GOT3 (cell line): ENCODE data around the gene NRXN3.

Experiments used
- DNase-seq: peaks from one replicate; lab custom pipeline; 2025; ENCODE audit warnings: mixed read lengths; lab: John Stamatoyannopoulos, UW

NRXN3 gene

DNA sequence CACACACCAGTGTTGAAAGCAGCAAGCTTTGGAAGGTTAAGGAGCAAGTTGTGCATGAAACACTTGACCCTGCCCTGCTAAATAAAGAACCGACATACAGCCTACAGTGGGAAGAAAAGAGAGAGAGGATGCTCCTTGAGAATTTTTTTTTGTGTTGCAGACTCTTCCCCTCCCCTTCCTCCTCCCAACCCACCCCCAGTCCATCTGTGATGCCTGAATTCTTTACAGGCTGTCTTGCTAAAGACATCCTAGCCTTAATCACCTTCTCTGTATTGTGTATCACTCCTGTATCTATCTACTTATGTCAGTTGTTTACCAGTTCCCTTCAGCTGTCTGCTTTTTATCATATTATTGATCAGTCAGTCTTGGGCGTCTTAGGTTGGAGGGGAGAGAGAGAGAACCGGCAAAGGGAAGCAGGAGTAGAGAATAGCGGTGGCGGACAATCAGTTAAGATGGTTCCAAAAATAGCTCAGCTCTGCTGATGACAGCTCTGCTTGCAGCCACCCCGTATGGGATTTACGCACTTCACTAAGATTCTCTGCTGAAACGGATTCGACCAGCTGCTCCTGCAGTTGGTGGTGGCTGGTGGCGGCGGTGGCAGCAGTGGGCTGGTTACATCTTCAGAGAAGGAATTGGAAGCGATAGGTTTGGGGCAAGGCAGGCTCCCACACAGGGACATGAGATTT, 664.7 kb downstream of the NRXN3 start:
- no peak for DNase-seq

DNA sequence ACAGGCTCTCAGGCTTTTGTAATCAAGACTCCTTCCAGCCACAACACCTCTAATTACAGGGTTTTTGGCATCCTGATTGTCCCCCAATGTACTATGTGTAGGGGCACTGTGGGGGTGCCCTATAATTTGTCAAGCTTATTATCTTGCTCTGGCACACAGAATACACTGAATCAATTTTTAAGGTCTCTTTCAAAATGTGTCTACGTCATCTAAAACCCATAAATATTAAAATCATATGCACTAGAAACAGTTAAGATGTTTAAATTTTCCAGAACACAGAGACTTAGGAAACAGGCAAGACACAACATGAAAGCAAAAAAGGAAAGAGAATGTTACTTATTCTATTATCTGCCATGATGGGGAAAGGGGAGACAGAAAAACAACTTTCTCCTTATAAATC, 665.7 kb downstream of the NRXN3 start:
- no peak for DNase-seq

GRCh38 chr14:78836777-78837176, 666.6 kb downstream of the NRXN3 start:
- no peak for DNase-seq

DNA sequence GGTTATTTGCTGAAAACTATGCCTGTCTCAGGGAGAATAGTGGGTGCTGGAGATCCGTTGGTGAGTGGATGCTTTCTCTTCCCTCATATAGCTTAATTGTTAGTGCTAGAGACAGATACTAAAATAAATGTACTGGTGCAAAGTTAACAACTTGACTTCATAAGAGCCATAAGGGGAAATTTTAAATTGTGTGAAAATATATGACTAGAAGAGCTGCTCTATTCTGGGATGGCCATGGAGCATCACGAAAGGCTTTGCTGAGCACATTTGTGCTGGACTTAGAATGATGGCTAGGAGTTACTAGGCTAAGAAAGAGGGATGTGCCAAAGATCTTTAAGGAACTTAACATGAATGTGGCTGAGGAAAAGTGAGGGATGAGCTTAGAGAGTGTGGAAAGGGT, 668.8 kb downstream of the NRXN3 start:
- no peak for DNase-seq

DNA sequence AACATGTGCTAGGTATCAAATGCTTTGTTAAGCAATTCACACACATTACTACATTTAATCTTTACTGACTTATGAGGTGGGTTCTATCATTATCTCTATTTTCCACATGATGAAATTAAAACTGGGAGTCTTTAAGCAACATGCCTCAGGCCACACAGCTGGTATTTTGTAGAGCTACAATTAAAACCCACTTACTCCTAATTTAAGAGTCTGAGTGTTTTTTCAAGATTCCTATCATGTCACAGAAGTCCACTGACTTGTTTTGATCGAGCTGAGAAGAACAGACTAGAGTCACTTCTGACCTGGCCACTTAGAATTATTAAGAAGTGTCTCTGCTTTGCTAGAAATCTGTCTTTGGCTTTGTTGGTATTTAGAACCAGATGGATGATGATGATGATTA, 670.7 kb downstream of the NRXN3 start:
- DNase-seq: no peak

DNA sequence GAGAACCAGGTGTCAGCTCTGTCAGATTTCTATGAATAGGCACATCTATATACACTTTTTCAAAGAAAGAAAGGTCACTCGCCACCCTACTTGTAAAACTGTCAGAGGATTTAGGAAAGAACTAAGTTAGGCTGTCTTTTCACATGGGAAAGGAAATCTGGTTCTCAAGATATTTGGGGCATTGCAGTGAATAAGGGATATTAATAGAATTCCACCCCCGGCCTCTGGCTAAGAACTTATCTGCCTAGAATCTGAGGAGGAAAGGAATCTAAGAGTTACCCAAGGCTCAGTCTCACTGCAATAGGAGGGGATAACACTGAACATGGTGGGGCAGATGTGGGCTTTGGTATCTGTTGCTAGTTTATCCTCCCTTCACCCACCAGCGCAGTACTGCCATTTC, 677.6 kb downstream of the NRXN3 start:
- no peak for DNase-seq

- DNase-seq: no peak
These were observed 678.2 kb downstream of the NRXN3 start for GRCh38 chr14:78848234-78848820.

GRCh38 chr14:78849952-78850351, 679.8 kb downstream of the NRXN3 start:
- no peak for DNase-seq

- no peak for DNase-seq
These were observed 681.0 kb downstream of the NRXN3 start for GRCh38 chr14:78851189-78851588.

- DNase-seq: no peak
These were observed 681.9 kb downstream of the NRXN3 start for GRCh38 chr14:78852040-78852439.

GRCh38 chr14:78857974-78858373, 687.8 kb downstream of the NRXN3 start:
- DNase-seq: no peak

DNA sequence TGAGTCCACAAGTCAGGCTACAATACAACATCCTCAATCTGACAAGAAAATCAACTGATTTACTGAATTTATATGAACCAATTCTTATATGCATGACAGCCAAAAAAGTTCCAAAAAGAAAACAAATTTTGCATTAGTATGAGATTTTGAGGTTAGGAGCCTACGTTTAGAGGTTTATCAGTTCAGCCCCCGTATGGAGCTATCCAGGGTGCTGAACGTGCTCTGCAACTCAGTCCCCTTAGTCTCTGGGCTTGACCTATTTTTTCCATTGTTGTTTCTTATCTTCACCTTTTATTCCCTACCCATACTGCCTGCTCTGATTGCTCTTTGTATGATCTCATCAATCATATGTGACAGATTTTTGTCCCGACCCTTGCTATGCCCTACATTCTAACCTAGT, 693.0 kb downstream of the NRXN3 start:
- no peak for DNase-seq

DNA sequence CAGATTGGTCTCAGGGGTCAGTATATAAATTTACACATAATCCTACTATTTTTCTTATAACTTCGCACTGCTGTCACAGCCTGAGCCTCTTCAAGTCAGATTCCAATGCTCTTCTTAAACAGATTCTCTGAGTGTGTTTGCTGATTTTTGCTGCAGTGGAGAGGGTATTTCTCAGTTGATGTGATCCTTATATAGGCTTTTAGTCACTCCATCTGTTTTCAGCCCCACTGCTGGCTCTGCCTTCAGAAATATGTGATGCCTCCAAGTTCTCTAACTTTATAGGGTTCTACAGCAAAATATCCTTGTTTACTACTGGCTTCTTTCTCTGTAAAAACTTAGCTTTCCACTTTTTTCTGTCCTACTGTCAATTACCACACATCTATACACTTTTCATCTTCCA, 702.7 kb downstream of the NRXN3 start:
- DNase-seq: no peak

GRCh38 chr14:78873581-78873980, 703.4 kb downstream of the NRXN3 start:
- DNase-seq: no peak

- DNase-seq: no peak
These were observed 704.9 kb downstream of the NRXN3 start for GRCh38 chr14:78875049-78875448.

- DNase-seq: no peak
These were observed 715.7 kb downstream of the NRXN3 start for GRCh38 chr14:78885884-78886283.

GRCh38 chr14:78897443-78897842, 727.3 kb downstream of the NRXN3 start:
- no peak for DNase-seq

GRCh38 chr14:78902010-78902623, 731.9 kb downstream of the NRXN3 start:
- DNase-seq: no peak

GRCh38 chr14:78904094-78904493, 733.9 kb downstream of the NRXN3 start:
- DNase-seq: no peak

DNA sequence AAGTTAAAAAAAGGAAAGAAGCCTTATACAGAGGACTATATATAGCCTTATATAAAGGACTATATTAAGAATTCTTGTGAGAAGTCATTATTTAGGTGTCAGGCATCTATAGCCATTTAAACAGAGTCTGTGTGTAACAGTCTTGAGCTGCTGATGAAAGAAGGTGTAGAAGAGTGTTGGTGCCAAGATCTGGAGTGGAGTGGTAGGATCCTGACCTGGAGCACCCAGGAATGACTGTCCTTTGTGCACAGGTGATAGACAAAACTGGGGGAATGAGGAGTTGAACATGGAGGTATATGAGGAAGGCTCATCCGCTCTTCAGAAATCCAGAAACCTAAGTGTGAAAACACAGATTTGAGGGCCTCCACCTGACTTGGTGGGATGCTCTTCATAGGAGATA, 747.3 kb downstream of the NRXN3 start:
- no peak for DNase-seq

GRCh38 chr14:78921856-78922255, 751.7 kb downstream of the NRXN3 start:
- DNase-seq: no peak

GRCh38 chr14:78927261-78927660, 757.1 kb downstream of the NRXN3 start:
- DNase-seq: no peak

DNA sequence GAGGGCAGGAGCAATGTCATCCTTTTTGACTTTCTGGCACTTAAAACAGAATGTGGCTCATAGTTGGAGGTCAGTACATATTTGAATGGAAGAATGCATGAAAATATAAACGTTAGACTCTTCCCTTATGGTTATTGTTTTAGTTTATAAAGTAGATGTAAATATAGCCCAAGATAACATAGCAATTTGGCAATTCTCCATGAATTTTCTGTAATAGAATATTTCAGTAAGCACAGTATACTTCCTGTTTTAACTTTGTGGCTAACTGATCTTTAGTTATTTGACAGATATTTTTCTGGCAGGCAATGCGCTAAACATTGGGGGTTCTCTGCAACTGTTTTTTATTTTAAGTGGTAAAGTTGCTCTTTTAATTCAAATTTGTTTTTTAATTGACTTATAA, 763.0 kb downstream of the NRXN3 start:
- DNase-seq: no peak
